Measurements from ENCODE around the gene AP1G2. TPM values are rescaled to one million over a fixed set of nuclear protein-coding genes. Genes with fewer than 3 reads are reported as not detected.
"Not testable (repeated sequence)": the region's sequence is repeated elsewhere in the genome, so short reads cannot be mapped to it uniquely, and the experiment has no call there.

The AP1G2 gene
- total RNA-seq, 2 experiments from 2014 or later: 205 to 216 TPM

DNA sequence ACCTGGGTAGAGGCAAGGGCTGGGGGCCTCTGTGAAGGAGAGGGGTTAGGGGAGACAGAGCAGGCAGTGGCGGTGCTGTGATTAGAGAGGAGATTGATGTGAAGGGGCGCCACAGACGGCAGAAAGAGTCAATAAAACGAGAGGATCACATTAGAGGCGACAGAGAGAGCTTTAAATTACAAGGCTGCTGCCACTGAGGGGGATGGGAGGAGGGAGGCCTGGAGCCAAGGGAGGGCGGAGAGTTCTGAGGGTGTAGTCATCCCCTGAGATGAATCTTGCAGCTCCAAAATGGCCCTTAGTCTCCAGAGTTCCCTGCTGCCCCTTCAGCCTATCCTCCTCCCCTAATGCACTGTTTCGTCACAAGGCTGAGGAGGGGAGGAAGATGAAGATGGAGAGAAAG lies 28.8 kb downstream of the AP1G2 start:
- DNase-seq: no peak
- H3K27me3 Mint-ChIP-seq (ENCODE audit: low read depth): no peaks in the 10 kb centered on the region
- H3K36me3 Mint-ChIP-seq (ENCODE audit: low read depth): no peaks in the 10 kb centered on the region
- no peak overlapping the region for H3K27ac Mint-ChIP-seq
- no peaks in the 10 kb centered on the region for H3K4me1 Mint-ChIP-seq (ENCODE audit: low read depth)
- no peak overlapping the region for H3K4me3 Mint-ChIP-seq
- CTCF ChIA-PET: interaction anchor here (0.5 to 8.5 kb wide), 17 partner anchors 9 to 470 kb away, joined by 3 to 85 read pairs (median 3); partner anchors contain the start of gene THTPA
- intact Hi-C loops (cut with micrococcal nuclease): loop anchor here (1.0 kb wide), 2 partner anchors 60 to 418 kb away; no protein-coding TSS in a partner anchor
- no peaks in the 10 kb centered on the region for H3K9me3 Mint-ChIP-seq

DNA sequence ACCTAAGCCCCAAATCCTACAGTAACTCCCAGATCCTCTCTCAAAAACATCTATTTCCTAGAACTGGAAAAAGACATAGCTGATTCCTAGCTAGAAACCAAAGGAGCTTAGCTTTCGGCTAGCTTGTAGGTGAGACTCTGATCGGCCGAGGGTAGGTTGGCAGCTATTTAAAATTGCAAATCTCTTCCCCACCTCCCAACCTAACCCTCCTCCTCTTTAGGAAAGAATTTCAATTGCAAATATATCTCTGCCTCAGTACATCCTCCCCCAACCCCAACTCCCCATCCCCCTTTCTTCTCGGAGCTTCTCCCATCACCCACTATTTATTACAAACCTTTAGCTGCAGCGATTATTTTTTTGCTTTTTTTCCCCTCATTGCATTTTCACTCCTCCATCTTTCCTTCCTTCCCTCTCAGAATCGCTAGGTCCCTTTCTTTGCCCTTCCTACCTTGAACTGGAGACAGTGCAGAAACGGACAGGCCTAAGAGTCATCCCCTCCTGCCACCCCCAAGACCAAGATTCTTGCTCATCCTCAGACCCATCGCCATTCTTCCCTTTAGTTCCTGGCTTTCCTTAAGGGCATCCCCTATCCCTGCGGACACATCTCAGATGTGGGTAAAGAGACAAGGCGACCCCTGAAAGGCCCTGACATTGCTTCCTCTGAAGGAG lies 29.4 kb downstream of the AP1G2 start:
- CTCF ChIA-PET: interaction anchor here (0.6 to 8.5 kb wide), 14 partner anchors 9 to 470 kb away, joined by 3 to 85 read pairs (median 4); no protein-coding TSS in a partner anchor
- intact Hi-C loops (cut with micrococcal nuclease): no loop called here

DNA sequence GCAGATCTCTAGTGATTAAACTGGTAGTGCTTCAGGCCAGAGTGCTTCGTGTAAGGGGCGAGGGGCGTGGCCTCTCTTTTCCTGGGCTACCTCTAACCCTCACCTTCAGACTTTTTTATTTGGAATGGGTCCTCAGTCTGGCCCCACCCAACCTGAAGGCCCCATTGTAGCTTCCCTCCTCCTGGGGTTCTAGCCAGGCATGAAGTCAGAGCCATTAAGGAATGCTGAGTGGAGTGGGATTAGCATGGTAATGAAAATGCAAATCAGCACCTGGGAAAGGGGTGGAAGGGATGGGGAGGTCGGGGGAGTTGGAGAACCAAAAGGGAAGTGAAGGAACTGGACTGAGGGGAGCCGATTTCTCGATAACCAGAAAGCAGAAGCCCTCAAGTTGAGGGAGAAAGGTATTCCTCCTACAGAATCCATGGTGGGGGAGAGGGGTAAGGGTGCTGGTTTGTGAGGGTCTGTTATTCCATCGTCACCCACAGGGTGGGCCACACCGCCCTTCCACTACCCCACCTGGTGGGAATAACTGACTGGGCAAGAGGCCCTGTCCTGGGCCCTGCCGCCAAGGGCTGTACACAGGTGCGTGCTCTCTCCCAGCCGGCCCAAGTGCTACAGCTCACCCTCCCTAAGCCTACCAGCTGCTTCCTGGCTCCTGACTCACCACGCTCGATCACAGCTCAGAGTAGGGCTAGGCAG lies 30.1 kb downstream of the AP1G2 start:
- Mint-ChIP-seq H3K4me3 (no peak overlapping the region), H3K9me3 (no peaks in the 10 kb centered on the region), H3K4me1 (ENCODE audit: low read depth) (no peaks in the 10 kb centered on the region), H3K27me3 (ENCODE audit: low read depth) (no peaks in the 10 kb centered on the region), H3K36me3 (ENCODE audit: low read depth) (no peaks in the 10 kb centered on the region), H3K27ac (no peak overlapping the region)
- DNase-seq: no peak
- intact Hi-C loops (cut with micrococcal nuclease): no loop called here
- CTCF ChIA-PET: interaction anchor here (0.6 to 8.5 kb wide), 8 partner anchors 8 to 153 kb away, joined by 3 to 85 read pairs (median 6); no protein-coding TSS in a partner anchor

More for the DNA sequence above, 29.4 kb downstream of the AP1G2 start:
- Mint-ChIP-seq H3K4me1 (ENCODE audit: low read depth) (no peaks in the 10 kb centered on the region), H3K9me3 (no peaks in the 10 kb centered on the region), H3K27me3 (ENCODE audit: low read depth) (no peaks in the 10 kb centered on the region), H3K27ac (no peak overlapping the region), H3K4me3 (no peak overlapping the region), H3K36me3 (ENCODE audit: low read depth) (no peaks in the 10 kb centered on the region)
- no peak for DNase-seq

DNA sequence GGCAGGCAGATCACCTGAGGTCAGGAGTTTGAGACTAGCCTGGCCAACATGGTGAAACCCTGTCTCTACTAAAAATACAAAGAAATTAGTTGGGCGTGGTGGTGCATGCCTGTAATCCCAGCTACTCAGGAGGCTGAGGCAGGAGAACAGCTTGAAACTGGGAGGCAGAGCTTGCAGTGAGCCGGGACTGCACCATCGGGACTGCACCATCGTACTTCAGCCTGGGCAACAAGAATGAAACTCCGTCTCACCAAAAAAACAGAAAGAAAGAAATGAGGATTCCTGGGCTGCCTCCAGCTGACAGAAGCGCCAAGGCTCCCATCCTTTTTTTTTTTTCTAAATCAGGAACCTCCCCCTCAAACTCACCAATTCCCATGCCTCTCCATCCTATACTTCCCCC lies 30.7 kb downstream of the AP1G2 start:
- H3K36me3 Mint-ChIP-seq (ENCODE audit: low read depth); H3K4me1 Mint-ChIP-seq (ENCODE audit: low read depth); H3K27me3 Mint-ChIP-seq (ENCODE audit: low read depth); DNase-seq; H3K27ac Mint-ChIP-seq; H3K9me3 Mint-ChIP-seq; intact Hi-C loops (cut with micrococcal nuclease); H3K4me3 Mint-ChIP-seq: not testable (repeated sequence)
- CTCF ChIA-PET: interaction anchor here (0.6 to 8.5 kb wide), 2 partner anchors 59 to 367 kb away, joined by 4 to 85 read pairs; no protein-coding TSS in a partner anchor

DNA sequence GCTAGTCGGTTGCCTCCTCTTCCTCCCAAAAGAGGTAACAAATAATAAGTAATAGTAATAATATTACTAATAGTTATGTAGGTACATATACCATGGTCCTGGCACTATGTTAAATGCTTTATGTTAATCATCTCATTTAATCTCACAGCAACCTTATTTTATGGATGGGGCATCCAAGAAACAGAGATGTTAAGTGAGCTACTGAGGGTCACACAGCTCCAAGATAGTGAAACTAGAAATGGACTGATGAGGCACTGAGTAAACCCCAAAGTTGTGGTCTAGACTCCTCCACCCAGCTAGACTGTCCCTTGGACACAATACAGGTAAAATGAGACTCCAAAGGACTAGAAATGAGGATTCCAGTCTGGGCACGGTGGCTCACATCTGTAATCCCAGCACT lies 31.1 kb downstream of the AP1G2 start:
- no peaks in the 10 kb centered on the region for H3K4me1 Mint-ChIP-seq (ENCODE audit: low read depth)
- H3K27me3 Mint-ChIP-seq (ENCODE audit: low read depth): no peaks in the 10 kb centered on the region
- H3K4me3 Mint-ChIP-seq: no peak overlapping the region
- no peak for DNase-seq
- no peaks in the 10 kb centered on the region for H3K36me3 Mint-ChIP-seq (ENCODE audit: low read depth)
- intact Hi-C loops (cut with micrococcal nuclease): no loop called here
- no peaks in the 10 kb centered on the region for H3K9me3 Mint-ChIP-seq
- H3K27ac Mint-ChIP-seq: no peak overlapping the region
- CTCF ChIA-PET: interaction anchor here (0.6 to 8.5 kb wide), 2 partner anchors 59 to 367 kb away, joined by 4 to 85 read pairs; no protein-coding TSS in a partner anchor

DNA sequence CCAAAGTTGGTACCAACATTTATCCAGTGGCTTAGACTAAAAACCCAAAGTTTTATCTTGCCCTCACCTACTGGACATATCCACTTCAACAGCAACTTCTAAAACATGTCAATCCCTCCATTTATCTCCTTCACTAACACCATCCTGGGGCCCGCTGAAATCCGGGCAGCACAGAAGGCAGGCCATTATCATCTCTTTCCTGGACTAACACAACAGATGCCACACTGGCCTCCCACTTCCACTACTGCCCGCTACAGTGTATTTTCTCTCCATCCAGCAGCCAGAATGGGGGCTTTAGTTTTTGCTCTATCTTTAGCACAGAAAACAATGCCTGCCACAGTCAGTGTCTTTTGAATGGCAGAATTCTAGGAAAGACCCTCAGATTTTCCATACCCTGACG lies 31.6 kb downstream of the AP1G2 start:
- no peaks in the 10 kb centered on the region for H3K9me3 Mint-ChIP-seq
- H3K36me3 Mint-ChIP-seq (ENCODE audit: low read depth): no peaks in the 10 kb centered on the region
- CTCF ChIA-PET: interaction anchor here (1.7 to 8.5 kb wide), 3 partner anchors 23 to 59 kb away, joined by 3 to 85 read pairs (median 6); no protein-coding TSS in a partner anchor
- H3K4me1 Mint-ChIP-seq (ENCODE audit: low read depth): peaks cover 2% of the 10 kb centered on the region
- H3K27ac Mint-ChIP-seq: no peak overlapping the region
- no peaks in the 10 kb centered on the region for H3K27me3 Mint-ChIP-seq (ENCODE audit: low read depth)
- no peak overlapping the region for H3K4me3 Mint-ChIP-seq
- intact Hi-C loops (cut with micrococcal nuclease): no loop called here
- DNase-seq: no peak

DNA sequence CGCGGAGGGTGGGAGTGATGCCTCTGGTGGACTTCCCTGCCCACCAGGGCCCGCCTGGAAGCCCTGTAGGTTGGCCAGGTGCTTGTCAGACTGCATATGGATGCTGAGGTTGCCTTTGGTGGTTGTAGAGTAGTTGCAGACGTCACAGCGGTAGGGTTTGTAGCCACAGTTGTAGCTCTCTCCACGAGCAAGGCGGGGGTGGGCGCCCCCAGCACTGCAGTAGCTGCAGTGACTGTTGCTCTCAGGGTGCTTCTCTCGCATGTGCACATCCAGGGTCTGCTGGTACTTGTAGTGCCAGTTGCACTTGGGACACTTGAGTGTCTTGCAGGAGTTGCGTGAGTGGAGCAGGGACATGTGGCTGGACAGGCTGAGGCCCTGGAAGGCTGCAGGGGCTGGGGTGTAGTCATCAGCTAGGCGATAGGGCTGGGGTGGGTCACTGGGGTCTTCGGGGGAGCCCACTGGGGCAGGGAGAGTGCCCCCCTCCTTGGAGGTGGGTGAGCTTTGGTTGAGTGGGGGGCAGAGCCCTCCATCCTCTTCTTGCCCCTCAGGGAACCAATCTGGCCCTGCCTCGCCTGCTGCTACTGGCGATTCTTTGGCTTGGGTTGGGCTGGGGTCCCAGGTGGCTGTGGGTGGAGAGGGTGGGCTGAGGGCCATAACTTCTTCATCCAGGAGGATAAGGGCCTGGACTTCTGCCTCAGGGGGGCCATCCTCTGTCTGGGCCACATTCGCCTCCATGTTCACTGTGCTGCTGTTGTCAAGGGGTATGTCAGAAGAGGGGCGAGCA lies 33.7 kb downstream of the AP1G2 start:
- Mint-ChIP-seq H3K9me3 (no peaks in the 10 kb centered on the region), H3K36me3 (ENCODE audit: low read depth) (no peaks in the 10 kb centered on the region), H3K27me3 (ENCODE audit: low read depth) (no peaks in the 10 kb centered on the region), H3K27ac (no peak overlapping the region), H3K4me3 (no peak overlapping the region), H3K4me1 (ENCODE audit: low read depth) (peaks cover 4% of the 10 kb centered on the region)
- intact Hi-C loops (cut with micrococcal nuclease): no loop called here
- DNase-seq: no peak
- CTCF ChIA-PET: interaction anchor here (0.7 to 2.1 kb wide), 3 partner anchors 15 to 29 kb away, joined by 3 to 6 read pairs (median 4); no protein-coding TSS in a partner anchor

DNA sequence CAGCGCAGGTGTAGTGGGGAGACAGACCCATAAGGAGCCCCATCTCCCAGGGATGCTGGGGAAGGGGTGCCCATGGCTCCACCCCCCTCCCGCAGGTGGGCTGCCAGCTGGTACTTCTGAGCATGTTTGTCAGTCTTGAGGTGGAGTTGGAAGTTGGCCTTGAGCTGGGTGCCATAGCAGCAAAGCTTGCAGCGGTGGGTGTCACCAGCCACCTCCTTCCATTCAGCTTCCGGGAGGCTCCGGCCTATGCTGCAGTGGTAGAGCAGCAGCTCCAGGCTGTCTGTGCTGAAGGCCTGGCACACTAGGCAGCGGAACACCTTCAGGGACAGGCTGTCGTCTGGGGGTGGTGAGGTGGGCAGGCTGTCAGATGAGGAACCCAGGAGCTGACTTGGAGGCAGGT lies 34.9 kb downstream of the AP1G2 start:
- DNase-seq: no peak
- intact Hi-C loops (cut with micrococcal nuclease): no loop called here
- Mint-ChIP-seq H3K36me3 (ENCODE audit: low read depth) (no peaks in the 10 kb centered on the region), H3K4me3 (no peak overlapping the region), H3K4me1 (ENCODE audit: low read depth) (peaks cover 4% of the 10 kb centered on the region), H3K9me3 (no peaks in the 10 kb centered on the region), H3K27ac (no peak overlapping the region), H3K27me3 (ENCODE audit: low read depth) (no peaks in the 10 kb centered on the region)
- CTCF ChIA-PET: interaction anchor here (0.6 to 1.1 kb wide), 4 partner anchors 9 to 190 kb away, joined by 3 to 4 read pairs (median 4); no protein-coding TSS in a partner anchor

DNA sequence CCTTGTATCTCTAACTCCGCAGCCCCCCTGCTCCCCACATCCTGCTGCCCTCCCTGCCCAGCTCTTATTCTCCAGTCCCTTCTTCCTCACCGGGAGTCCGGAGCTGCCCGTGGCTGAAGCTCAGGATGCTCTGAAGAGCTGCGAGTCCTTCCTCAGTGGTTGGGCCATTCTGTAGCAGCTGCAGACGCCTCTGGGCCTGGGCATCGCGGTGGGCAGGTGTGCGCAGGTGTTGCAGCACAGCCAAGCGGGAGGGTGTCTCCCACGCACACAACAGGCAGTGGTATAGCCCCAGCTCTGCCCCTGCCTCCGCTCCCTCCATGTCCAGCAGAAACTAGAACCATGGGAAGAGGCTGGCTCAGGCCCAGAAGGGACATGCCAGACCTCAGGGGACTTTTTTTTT lies 36.2 kb downstream of the AP1G2 start:
- H3K27ac Mint-ChIP-seq: no peak overlapping the region
- H3K36me3 Mint-ChIP-seq (ENCODE audit: low read depth): no peaks in the 10 kb centered on the region
- no peaks in the 10 kb centered on the region for H3K9me3 Mint-ChIP-seq
- CTCF ChIA-PET: interaction anchor here (1.0 kb wide), 1 partner anchor 10 kb away, joined by 3 read pairs; no protein-coding TSS in a partner anchor
- H3K4me3 Mint-ChIP-seq: no peak overlapping the region
- intact Hi-C loops (cut with micrococcal nuclease): no loop called here
- peaks cover 4% of the 10 kb centered on the region for H3K4me1 Mint-ChIP-seq (ENCODE audit: low read depth)
- DNase-seq: no peak
- H3K27me3 Mint-ChIP-seq (ENCODE audit: low read depth): no peaks in the 10 kb centered on the region

DNA sequence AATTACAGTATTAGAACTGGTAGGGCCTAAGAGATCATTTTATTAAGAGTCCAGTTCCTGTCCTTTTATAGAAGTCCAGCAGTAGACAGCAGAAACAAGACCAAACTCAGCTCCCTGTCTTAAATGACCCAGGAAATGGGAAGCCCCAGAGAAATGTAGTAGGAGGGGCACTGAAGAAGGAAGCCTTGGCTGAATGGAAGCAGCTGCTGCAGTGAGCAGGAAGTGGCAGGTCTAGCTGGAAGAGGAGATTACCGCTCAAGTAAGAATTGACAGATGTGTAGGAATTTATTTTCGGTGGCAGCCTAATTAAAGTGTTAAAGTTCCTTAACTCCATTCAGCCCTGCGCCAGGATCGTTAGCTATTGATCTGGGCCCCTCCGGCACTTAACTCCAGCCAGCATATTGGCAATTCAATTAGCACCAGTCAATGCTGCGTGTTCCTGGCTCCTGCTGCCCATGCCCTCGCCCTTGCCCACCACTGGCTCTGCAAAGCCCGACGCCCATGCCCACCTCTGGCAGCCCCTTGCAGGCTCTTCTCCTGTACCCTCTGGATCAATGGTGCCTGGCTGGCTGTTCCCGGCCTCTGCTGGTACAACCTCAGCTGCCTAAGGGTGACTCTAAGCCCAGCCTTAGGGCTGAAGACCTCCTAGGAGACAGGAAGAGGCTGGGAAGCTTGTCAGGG lies 37.1 kb downstream of the AP1G2 start:
- Mint-ChIP-seq H3K4me1 (ENCODE audit: low read depth) (peaks cover 4% of the 10 kb centered on the region), H3K9me3 (no peaks in the 10 kb centered on the region), H3K27me3 (ENCODE audit: low read depth) (no peaks in the 10 kb centered on the region), H3K4me3 (no peak overlapping the region), H3K27ac (no peak overlapping the region), H3K36me3 (ENCODE audit: low read depth) (no peaks in the 10 kb centered on the region)
- CTCF ChIA-PET: interaction anchor here (1.0 to 1.8 kb wide), 3 partner anchors 9 to 101 kb away, joined by 3 to 13 read pairs (median 3); no protein-coding TSS in a partner anchor
- intact Hi-C loops (cut with micrococcal nuclease): no loop called here
- no peak for DNase-seq

DNA sequence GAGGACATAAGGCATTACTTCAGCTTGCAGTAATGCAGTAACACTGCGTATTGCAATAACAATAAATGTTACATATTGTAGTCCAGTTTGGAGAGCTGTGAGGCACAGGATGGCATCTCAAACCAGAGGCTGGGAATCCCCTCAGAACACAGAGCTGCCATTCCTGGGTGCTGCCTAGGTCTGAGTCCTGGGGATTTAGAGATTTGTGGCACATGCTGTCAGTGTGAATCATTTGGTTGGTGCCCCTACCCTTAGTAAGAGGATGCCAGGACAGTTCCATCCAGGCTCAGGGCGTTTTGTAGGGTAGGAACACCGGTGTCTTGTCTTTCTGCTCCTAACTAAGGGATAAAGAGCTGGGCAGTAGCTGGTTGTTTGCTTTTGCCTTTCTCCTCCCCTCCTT lies 38.6 kb downstream of the AP1G2 start:
- H3K27me3 Mint-ChIP-seq (ENCODE audit: low read depth): no peaks in the 10 kb centered on the region
- H3K4me1 Mint-ChIP-seq (ENCODE audit: low read depth): peaks cover 4% of the 10 kb centered on the region
- H3K4me3 Mint-ChIP-seq: no peak overlapping the region
- DNase-seq: no peak
- no peak overlapping the region for H3K27ac Mint-ChIP-seq
- CTCF ChIA-PET: interaction anchor here (1.0 to 1.8 kb wide), 2 partner anchors 10 to 34 kb away, joined by 3 to 13 read pairs; no protein-coding TSS in a partner anchor
- no peaks in the 10 kb centered on the region for H3K36me3 Mint-ChIP-seq (ENCODE audit: low read depth)
- H3K9me3 Mint-ChIP-seq: no peaks in the 10 kb centered on the region
- intact Hi-C loops (cut with micrococcal nuclease): no loop called here

All from activated naive CD4-positive, alpha-beta T cell treated with anti-CD3 and anti-CD28 coated beads for 36 hours (primary cell).